ENCODE data around the gene GDAP1L1.
"Not testable (repeated sequence)": the region's sequence is repeated elsewhere in the genome, so short reads cannot be mapped to it uniquely, and the experiment has no call there.

The GDAP1L1 gene

DNA sequence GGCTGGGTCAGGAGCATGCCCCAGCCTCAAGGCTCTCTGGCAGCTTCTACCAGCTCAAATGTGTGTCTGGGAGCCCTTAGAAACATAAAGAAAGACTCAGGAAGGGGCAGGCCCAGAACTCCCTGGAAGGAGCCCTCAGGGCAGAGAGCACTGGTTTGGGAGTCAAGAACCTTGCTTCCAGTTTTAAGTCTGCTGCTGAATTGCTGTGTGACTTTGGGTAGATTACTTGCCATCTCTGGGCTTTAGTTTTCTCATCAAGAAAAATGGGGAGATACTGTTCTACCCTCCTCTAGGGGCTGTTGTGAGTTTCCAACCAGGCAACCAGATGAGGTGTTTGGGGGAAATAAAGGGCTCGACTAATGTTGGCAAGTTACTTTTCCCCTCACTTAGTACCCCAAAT lies 8.8 kb downstream of the GDAP1L1 start:
- no peak for DNase-seq (ENCODE audit: low spot score)

DNA sequence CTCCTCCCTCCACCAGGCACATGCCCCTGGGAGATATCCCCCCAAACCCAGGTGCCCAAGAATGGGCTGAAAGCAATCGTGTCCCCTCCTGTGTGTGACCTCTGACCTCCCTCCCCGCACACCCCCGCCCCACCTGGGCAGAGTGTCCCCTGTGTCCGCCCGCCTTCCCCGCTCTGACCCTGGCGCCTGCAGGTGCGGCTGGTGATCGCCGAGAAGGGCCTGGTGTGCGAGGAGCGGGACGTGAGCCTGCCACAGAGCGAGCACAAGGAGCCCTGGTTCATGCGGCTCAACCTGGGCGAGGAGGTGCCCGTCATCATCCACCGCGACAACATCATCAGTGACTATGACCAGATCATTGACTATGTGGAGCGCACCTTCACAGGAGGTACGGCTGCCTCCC lies 9.9 kb downstream of the GDAP1L1 start:
- DNase-seq (ENCODE audit: low spot score) = no peak

- no peak for DNase-seq (ENCODE audit: low spot score)
Observed at GRCh38 chr20:44258226-44258890, 11.2 kb downstream of the GDAP1L1 start.

- DNase-seq (ENCODE audit: low spot score) = no peak
Observed at GRCh38 chr20:44264287-44264686, 17.2 kb downstream of the GDAP1L1 start.

- DNase-seq (ENCODE audit: low spot score) = no peak
Observed at GRCh38 chr20:44268802-44269201, 21.7 kb downstream of the GDAP1L1 start.

DNA sequence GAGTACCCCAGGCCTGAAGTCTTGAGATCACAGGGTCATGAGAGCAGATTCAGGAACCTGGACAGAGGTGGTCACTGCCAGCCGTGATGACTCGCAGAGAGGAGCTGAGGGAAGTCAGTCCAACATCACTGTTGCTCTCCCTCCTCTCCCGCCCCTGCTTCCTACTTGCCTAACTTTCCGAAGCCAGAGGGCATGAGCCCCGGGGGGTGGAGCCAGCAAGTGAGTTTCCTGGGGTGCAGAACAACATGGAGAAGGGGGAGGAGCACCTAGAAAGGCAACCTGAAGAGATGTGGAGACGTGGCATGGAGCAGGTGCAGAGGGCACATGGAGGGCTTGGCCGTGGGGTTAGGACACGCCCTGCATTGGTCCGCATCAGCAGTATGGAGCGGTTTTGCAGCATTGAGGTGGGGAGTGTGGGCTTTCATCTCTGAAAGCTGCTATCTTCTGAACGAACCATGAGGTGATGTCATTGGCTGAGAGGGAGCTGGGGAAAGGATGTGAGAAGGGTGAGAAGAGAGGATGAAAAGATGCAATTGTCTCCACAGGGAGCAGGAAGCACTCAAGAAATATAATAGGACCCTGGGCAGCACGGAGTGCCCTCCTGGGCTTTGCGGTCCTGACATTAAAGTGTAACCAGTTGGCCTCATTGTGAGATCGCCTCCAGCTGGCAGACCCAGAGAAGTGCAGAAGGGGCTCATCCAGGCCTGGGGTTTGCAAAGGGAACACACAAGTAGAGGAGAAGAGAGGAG lies 25.0 kb downstream of the GDAP1L1 start:
- no peak for DNase-seq (ENCODE audit: low spot score)

- no peak for DNase-seq (ENCODE audit: low spot score)
Observed at GRCh38 chr20:44273231-44274215, 26.4 kb downstream of the GDAP1L1 start.

DNA sequence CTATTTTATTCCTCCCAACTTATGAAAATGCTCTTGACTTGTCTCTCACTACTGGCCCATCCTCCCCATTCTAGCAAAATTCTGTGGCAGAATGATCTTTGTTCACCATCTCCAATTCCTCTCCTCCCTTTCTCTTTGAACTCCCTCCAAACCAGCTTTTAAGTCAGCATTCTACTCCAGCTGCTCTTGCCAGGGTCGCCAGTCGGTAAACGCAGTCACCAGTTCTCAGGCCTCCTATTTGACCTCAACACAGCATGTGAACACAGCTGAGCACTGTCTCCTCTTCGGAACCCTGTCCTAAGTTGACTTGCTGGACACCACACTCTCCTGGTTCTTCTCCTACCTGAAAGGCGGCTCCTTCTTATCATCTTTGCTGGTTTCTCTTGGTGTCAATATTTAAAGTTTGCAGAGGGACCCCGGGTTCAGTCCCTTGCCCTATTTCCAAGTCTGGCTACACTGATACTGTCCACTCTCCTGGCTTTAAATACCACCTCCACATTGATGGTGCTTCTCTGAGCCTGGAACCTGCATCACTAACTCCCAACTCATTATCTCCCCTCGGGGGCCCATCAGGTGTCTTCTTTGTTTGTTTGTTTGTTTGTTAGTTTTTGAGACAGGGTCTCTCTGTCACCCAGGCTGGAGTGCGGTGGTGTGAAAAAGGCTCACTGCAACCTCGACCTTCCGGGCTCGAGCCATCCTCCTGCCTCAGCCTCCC lies 27.4 kb downstream of the GDAP1L1 start:
- no peak for DNase-seq (ENCODE audit: low spot score)

- DNase-seq (ENCODE audit: low spot score) = peak; percentile 67
Observed at GRCh38 chr20:44279228-44279627, 32.1 kb downstream of the GDAP1L1 start.

DNA sequence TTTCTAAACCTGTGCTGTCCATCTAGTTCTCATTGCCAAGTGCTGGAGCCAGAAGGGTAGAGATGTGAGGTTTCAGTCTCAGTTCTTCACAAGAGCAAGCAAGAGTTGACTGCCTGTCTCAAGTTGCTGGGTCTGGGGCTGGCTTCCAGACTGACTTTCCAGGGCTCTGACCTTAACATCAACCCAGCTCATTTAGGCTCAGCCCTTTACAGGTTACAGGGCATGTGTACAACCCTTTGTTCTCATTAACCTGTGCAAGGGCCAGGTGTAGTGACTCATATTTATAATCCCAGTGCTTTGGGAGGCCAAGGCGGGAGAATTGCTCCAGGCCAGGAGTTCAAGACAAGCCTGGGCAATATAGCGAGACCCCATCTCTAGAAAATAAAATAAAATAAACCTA lies 33.3 kb downstream of the GDAP1L1 start:
- DNase-seq (ENCODE audit: low spot score) = no peak

DNA sequence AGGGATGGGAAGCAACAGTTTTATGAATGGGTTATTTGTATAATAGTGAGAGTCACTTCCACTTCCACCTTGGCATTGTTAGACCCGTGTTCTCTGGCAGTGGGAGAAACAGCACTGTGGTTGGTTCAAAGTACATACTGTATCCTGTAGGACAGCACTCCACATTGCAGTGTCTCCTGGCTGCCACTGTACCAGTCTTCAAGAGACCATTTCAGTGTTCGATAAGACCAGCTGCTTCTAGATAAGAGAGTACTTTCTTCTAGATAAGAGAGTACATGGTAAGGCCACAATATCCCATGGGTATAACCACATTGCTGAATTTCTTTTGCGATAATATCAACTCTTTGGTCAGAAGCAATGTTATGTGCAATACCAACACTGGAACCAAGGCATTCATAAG lies 35.1 kb downstream of the GDAP1L1 start:
- no peak for DNase-seq (ENCODE audit: low spot score)

DNA sequence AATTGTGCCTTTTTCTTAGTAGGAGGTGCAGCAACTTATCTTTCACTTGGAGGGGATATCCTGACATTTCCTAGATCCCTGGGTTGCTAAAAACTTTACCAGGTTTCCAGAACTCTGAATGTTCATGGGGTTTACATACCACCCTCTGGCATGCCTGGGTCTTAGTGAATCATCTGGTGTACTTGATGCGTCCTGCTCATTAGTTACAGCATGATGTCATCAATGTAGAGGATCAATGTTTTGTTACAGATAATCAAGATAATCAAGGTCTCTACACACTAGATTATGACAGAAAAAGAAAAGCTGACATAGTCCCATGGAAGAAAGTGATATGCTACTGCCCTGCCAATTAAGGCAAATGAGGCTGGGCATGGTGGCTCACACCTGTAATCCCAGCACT lies 36.9 kb downstream of the GDAP1L1 start:
- DNase-seq (ENCODE audit: low spot score) = no peak

GRCh38 chr20:44287272-44288097 lies 40.4 kb downstream of the GDAP1L1 start:
- DNase-seq (ENCODE audit: low spot score) = no peak

GRCh38 chr20:44288252-44288651 lies 41.1 kb downstream of the GDAP1L1 start:
- no peak for DNase-seq (ENCODE audit: low spot score)

- DNase-seq (ENCODE audit: low spot score) = no peak
Observed at GRCh38 chr20:44291754-44292153, 44.6 kb downstream of the GDAP1L1 start.

- no peak for DNase-seq (ENCODE audit: low spot score)
Observed at GRCh38 chr20:44296011-44296410, 48.9 kb downstream of the GDAP1L1 start.

DNA sequence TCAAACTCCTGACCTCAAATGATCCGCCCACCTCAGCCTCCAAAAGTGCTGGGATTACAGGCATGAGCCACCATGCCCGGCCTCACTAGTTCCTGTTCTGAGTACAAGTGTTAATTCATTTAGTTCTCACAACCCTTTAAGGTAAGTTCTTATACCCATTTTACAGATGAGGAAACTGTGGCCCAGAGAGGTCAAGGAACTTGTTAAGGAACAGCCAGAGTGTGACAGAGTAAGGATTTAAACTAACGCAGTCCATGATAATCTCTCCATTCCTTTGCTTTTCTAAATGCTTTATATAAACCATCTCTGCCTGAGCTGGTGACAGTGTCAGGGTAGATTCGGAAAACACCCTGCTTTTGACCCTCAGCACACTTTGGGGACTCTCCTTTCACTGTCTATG lies 50.6 kb downstream of the GDAP1L1 start:
- no peak for DNase-seq (ENCODE audit: low spot score)

DNA sequence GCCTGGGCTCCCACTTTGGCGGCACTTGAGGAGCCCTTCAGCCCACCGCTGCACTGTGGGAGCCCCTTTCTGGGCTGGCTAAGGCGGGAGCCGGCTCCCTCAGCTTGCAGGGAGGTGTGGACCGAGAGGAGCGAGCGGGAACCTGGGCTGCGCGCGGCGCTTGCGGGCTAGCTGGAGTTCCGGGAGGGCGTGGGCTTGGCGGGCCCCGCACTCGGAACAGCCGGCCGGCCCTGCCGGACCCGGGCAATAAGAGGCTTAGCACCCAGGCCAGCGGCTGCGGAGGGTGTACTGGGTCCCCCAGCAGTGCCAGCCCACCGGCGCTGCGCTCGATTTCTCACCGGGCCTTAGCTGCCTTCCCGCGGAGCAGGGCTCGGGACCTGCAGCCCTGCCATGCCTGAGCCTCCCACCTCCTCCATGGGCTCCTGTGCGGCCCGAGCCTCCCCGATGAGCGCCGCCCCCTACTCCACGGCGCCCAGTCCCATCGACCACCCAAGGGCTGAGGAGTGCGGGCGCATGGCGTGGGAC lies 52.0 kb downstream of the GDAP1L1 start:
- not testable (repeated sequence) for DNase-seq (ENCODE audit: low spot score)

DNA sequence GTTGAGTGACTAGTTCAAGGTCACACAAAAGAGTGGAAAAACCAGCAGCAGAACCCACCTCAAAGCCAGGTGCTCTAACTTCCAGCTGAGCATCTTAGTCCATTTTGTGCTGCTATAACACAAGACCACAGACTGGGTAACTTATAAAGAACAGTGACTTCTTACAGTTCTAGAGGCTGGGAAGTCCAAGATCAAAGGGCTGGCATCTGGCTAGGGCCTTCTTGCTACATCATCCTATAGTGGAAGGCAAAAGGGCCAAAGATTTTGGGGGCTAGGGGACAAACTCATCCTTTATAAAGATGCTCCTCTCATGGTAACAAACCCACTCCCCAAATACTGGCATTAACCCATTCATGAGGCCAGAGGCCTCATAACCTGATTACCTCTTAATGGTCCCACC lies 54.2 kb downstream of the GDAP1L1 start:
- no peak for DNase-seq (ENCODE audit: low spot score)

GRCh38 chr20:44302026-44302669 lies 55.0 kb downstream of the GDAP1L1 start:
- DNase-seq (ENCODE audit: low spot score) = no peak

Measured in AG08395 (cell line).